ENCODE measurements around the gene LIN28A. TPM values are rescaled to one million over a fixed set of nuclear protein-coding genes. Genes with fewer than 3 reads are reported as not detected.

The LIN28A gene
- total RNA-seq, 1 experiment from 2014 or later = 1,289 TPM

DNA sequence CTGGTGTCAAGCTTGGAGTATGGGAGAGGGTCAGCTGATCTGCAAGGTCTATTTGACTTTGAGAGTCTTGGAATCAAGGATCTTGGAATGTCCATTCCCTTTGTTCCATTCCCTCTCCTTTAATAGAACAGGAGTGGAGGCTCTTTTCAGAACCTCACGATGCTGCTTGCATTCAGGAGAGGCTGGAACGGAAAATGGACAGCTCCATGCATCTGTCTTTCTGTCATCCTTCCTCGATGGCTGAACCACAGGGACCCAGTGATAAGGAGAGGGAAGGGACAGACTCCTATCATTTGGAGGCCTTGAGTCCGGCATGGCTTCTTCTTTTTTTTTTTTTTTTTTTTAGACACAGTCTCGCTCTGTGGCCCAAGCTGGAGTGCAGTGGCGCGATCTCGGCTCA, 14.9 kb upstream of the LIN28A start:
- H3K9ac ChIP-seq (ENCODE audit: extremely low read depth, insufficient read length, low read length) = no peak overlapping the region
- no peak overlapping the region for H2BK20ac ChIP-seq (ENCODE audit: low read depth, low read length, poor library complexity, severe bottlenecking)
- no peak overlapping the region for H3K4ac ChIP-seq (ENCODE audit: low read depth, low read length)
- H3K56ac ChIP-seq (ENCODE audit: insufficient read length, low read depth, low read length) = no peak overlapping the region
- TF ChIP-seq, protein P1, sequence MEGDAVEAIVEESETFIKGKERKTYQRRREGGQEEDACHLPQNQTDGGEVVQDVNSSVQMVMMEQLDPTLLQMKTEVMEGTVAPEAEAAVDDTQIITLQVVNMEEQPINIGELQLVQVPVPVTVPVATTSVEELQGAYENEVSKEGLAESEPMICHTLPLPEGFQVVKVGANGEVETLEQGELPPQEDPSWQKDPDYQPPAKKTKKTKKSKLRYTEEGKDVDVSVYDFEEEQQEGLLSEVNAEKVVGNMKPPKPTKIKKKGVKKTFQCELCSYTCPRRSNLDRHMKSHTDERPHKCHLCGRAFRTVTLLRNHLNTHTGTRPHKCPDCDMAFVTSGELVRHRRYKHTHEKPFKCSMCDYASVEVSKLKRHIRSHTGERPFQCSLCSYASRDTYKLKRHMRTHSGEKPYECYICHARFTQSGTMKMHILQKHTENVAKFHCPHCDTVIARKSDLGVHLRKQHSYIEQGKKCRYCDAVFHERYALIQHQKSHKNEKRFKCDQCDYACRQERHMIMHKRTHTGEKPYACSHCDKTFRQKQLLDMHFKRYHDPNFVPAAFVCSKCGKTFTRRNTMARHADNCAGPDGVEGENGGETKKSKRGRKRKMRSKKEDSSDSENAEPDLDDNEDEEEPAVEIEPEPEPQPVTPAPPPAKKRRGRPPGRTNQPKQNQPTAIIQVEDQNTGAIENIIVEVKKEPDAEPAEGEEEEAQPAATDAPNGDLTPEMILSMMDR (conservative IDR thresholded peaks at IDR 0.05) = no peak
- no peaks in the 10 kb centered on the region for H4K20me1 ChIP-seq (ENCODE audit: control insufficient read depth, insufficient read depth, insufficient read length)
- no peak overlapping the region for H3K27ac ChIP-seq (ENCODE audit: insufficient read length, low read depth, low read length)
- Mint-ChIP-seq H3K4me3 (no peak overlapping the region; a peak in 1 of 5 replicates), H3K36me3 (ENCODE audit: insufficient read depth in 1 of 3, low read depth in 3 of 3) (no peaks in the 10 kb centered on the region), H3K27me3 (ENCODE audit: low read depth) (no peaks in the 10 kb centered on the region), H3K9me3 (no peaks in the 10 kb centered on the region), H3K27ac (no peak overlapping the region; a peak in 1 of 7 replicates), H3K4me1 (peaks cover 20 to 25% of the 10 kb centered on the region in 2 experiments)
- H3K18ac ChIP-seq (ENCODE audit: insufficient read length, low read depth, low read length) = no peak overlapping the region
- no peaks in the 10 kb centered on the region for H3K79me2 ChIP-seq (ENCODE audit: insufficient read depth, low read length)
- no peaks in the 10 kb centered on the region for H3K23me2 ChIP-seq (ENCODE audit: insufficient read length, low read depth, low read length, poor library complexity, severe bottlenecking)
- H3T11ph ChIP-seq (ENCODE audit: low read length) = no peak overlapping the region
- H3K4me2 ChIP-seq (ENCODE audit: insufficient read depth, insufficient read length, low read length) = no peak overlapping the region
- no peak overlapping the region for H2BK5ac ChIP-seq (ENCODE audit: insufficient read length, low read length)
- H3K9me3 ChIP-seq (ENCODE audit: control insufficient read depth, low read depth, low read length) = no peaks in the 10 kb centered on the region
- no peak overlapping the region for H4K91ac ChIP-seq (ENCODE audit: insufficient read length, low read depth, low read length)
- H3K79me1 ChIP-seq (ENCODE audit: insufficient read depth, low read depth, low read length, poor library complexity, severe bottlenecking) = no peaks in the 10 kb centered on the region
- no CpG with 5 or more reads among the region's 8 CpGs for WGBS (ENCODE audit: extremely low coverage, insufficient read length, low lambda C conversion rate)
- no peak overlapping the region for H2BK12ac ChIP-seq (ENCODE audit: insufficient read length, low read depth, low read length)
- DNase-seq = no peak
- H3K23ac ChIP-seq (ENCODE audit: insufficient read length, low read depth, low read length) = no peak overlapping the region
- no peaks in the 10 kb centered on the region for H3K27me3 ChIP-seq (ENCODE audit: insufficient read depth, low read length)
- no peak overlapping the region for H4K5ac ChIP-seq (ENCODE audit: insufficient read length, low read depth, low read length)
- H2AK5ac ChIP-seq (ENCODE audit: insufficient read length, low read length) = no peak overlapping the region
- no peak overlapping the region for H2BK15ac ChIP-seq (ENCODE audit: low read depth, low read length)
- no peak overlapping the region for H2BK120ac ChIP-seq (ENCODE audit: low read depth, low read length, poor library complexity, severe bottlenecking)
- H2AFZ ChIP-seq (ENCODE audit: low read length) = no peak overlapping the region
- H3K14ac ChIP-seq (ENCODE audit: insufficient read depth, low read length) = no peak overlapping the region
- no peak overlapping the region for H4K8ac ChIP-seq (replicated peaks; ENCODE audit: insufficient read length, low read depth, low read length)
- H3K4me1 ChIP-seq (ENCODE audit: insufficient read depth, low read length) = peaks cover 2% of the 10 kb centered on the region; the same call in 1 of the 2 replicates
